ENCODE measurements around the gene RPL37.
A peak's percentile ranks its signal among the peaks of the same experiment; 100 is the strongest.

RPL37 gene

GRCh38 chr5:40879163-40879942 is 44.3 kb upstream of the RPL37 start:
- Histone ChIP-seq H3K79me2 (ENCODE audit: low read length) (no peaks in the 10 kb centered on the region), H3K9me2 (replicated peaks; ENCODE audit: insufficient read depth, low read length) (no peaks in the 10 kb centered on the region), H3K9me3 (replicated peaks; ENCODE audit: insufficient read depth, low read length) (no peaks in the 10 kb centered on the region), H3K9ac (ENCODE audit: low read length) (no peak overlapping the region), H3K4me1 (ENCODE audit: low read length) (no peaks in the 10 kb centered on the region), H3K27me3 (replicated peaks; ENCODE audit: insufficient read depth, low read length) (no peaks in the 10 kb centered on the region), H3K4me2 (ENCODE audit: low read depth, low read length) (no peak overlapping the region), H3K27ac (ENCODE audit: low read length) (no peak overlapping the region), H3K4me3 (ENCODE audit: low read length) (no peak overlapping the region), H2AFZ (ENCODE audit: low read length) (no peak overlapping the region), H4K20me1 (ENCODE audit: insufficient read depth, low read length) (no peaks in the 10 kb centered on the region), H3K36me3 (replicated peaks; ENCODE audit: insufficient read depth, low read length) (no peaks in the 10 kb centered on the region), H3F3A (ENCODE audit: insufficient read depth, low read length) (no peaks in the 10 kb centered on the region)
- TF ChIP-seq, protein P1, sequence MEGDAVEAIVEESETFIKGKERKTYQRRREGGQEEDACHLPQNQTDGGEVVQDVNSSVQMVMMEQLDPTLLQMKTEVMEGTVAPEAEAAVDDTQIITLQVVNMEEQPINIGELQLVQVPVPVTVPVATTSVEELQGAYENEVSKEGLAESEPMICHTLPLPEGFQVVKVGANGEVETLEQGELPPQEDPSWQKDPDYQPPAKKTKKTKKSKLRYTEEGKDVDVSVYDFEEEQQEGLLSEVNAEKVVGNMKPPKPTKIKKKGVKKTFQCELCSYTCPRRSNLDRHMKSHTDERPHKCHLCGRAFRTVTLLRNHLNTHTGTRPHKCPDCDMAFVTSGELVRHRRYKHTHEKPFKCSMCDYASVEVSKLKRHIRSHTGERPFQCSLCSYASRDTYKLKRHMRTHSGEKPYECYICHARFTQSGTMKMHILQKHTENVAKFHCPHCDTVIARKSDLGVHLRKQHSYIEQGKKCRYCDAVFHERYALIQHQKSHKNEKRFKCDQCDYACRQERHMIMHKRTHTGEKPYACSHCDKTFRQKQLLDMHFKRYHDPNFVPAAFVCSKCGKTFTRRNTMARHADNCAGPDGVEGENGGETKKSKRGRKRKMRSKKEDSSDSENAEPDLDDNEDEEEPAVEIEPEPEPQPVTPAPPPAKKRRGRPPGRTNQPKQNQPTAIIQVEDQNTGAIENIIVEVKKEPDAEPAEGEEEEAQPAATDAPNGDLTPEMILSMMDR (IDR thresholded peaks at IDR 0.05; ENCODE audit: low read length) = peak; percentile 62
- no peak for TF ChIP-seq EZH2phosphoT487 (IDR thresholded peaks at IDR 0.05; ENCODE audit: low read length)
- DNase-seq = peak; percentile 37

DNA sequence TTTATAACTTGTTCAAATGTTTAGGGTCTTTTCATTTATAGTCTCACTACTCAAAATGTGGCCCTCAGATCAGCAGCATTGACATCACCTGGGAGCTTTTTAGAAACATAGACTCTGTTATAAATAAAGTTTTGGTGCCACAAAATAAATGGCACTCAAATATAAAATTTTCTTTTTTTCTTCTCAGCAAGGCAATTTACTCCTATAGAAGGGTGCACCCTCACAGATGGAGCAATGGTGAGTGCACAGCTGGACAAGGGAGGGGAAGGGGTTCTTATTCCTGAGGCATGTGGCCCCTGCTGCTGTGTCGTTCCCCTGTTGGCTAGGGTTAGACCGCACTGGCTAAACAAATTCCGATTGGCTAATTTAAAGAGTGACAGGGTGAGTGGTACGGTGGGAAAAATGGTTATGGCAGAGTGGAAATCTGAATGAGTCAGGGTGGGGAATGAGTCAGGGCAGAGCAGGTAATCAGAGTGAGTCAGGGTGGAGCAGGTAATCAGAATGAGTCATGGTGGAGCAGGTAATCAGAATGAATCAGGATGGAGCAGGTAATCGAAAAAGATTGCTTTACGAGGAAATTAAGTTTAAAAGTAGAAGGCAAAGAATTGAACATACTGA is 42.5 kb upstream of the RPL37 start:
- Histone ChIP-seq H3K79me2 (ENCODE audit: low read length) (no peaks in the 10 kb centered on the region), H3K9me2 (replicated peaks; ENCODE audit: insufficient read depth, low read length) (no peaks in the 10 kb centered on the region), H3F3A (ENCODE audit: insufficient read depth, low read length) (no peaks in the 10 kb centered on the region), H3K4me2 (ENCODE audit: low read depth, low read length) (no peak overlapping the region), H3K4me1 (ENCODE audit: low read length) (0 out of 2 replicates have a peak, but pooled peaks cover 4% of the 10 kb centered on the region), H3K9me3 (replicated peaks; ENCODE audit: insufficient read depth, low read length) (no peaks in the 10 kb centered on the region), H3K27me3 (replicated peaks; ENCODE audit: insufficient read depth, low read length) (no peaks in the 10 kb centered on the region), H4K20me1 (ENCODE audit: insufficient read depth, low read length) (no peaks in the 10 kb centered on the region), H3K27ac (ENCODE audit: low read length) (no peak overlapping the region), H3K36me3 (replicated peaks; ENCODE audit: insufficient read depth, low read length) (no peaks in the 10 kb centered on the region), H3K4me3 (ENCODE audit: low read length) (no peak overlapping the region), H3K9ac (ENCODE audit: low read length) (no peak overlapping the region), H2AFZ (ENCODE audit: low read length) (no peak overlapping the region)
- no peak for DNase-seq
- TF ChIP-seq, protein P1 (IDR thresholded peaks at IDR 0.05; ENCODE audit: low read length) = no peak
- TF ChIP-seq EZH2 (optimal IDR thresholded peaks at IDR 0.05; ENCODE audit: low read depth, low read length) (no peak), EZH2phosphoT487 (IDR thresholded peaks at IDR 0.05; ENCODE audit: low read length) (no peak)

- Histone ChIP-seq H3K9ac (ENCODE audit: low read length) (no peak overlapping the region), H3K9me3 (replicated peaks; ENCODE audit: insufficient read depth, low read length) (no peaks in the 10 kb centered on the region), H3K79me2 (ENCODE audit: low read length) (no peaks in the 10 kb centered on the region), H3K4me3 (ENCODE audit: low read length) (no peak overlapping the region), H3F3A (ENCODE audit: insufficient read depth, low read length) (no peaks in the 10 kb centered on the region), H3K4me1 (ENCODE audit: low read length) (peaks cover 10% of the 10 kb centered on the region), H4K20me1 (ENCODE audit: insufficient read depth, low read length) (no peaks in the 10 kb centered on the region), H3K36me3 (replicated peaks; ENCODE audit: insufficient read depth, low read length) (no peaks in the 10 kb centered on the region), H3K27me3 (replicated peaks; ENCODE audit: insufficient read depth, low read length) (no peaks in the 10 kb centered on the region), H2AFZ (ENCODE audit: low read length) (no peak overlapping the region), H3K9me2 (replicated peaks; ENCODE audit: insufficient read depth, low read length) (no peaks in the 10 kb centered on the region), H3K4me2 (ENCODE audit: low read depth, low read length) (no peak overlapping the region), H3K27ac (ENCODE audit: low read length) (no peak overlapping the region)
- DNase-seq = no peak
- TF ChIP-seq, protein P1 (IDR thresholded peaks at IDR 0.05; ENCODE audit: low read length) = no peak
Observed at GRCh38 chr5:40875958-40876357, 40.9 kb upstream of the RPL37 start.

Data from MM.1S (cell line).